ENCODE data around the gene LRRC38. TPM values are rescaled to one million over a fixed set of nuclear protein-coding genes. Genes with fewer than 3 reads are reported as not detected.

Gene LRRC38
- total RNA-seq, 2 donors from 2014 or later = not detected

- no peaks in the 10 kb centered on the region for H3K4me1 ChIP-seq (ENCODE audit: control insufficient read depth in 1 of 2, low read depth in 2 of 2)
- no peak overlapping the region for H3K27ac ChIP-seq
- no peaks in the 10 kb centered on the region for H3K36me3 ChIP-seq
- no peaks in the 10 kb centered on the region for H3K27me3 ChIP-seq (replicated peaks; ENCODE audit: insufficient read depth)
- ATAC-seq (ENCODE audit: insufficient number of reproducible peaks, low FRiP score, low read depth) = no peak
- H3K9me3 ChIP-seq = no peaks in the 10 kb centered on the region
- no peak for TF ChIP-seq CTCF (IDR thresholded peaks at IDR 0.05)
- H3K4me3 ChIP-seq = no peak overlapping the region
- DNase-seq (ENCODE audit: low spot score) = no peak
Measured at GRCh38 chr1:13498553-13498952, 15.2 kb downstream of the LRRC38 start.

GRCh38 chr1:13495186-13495585, 18.6 kb downstream of the LRRC38 start:
- H3K27ac ChIP-seq = no peak overlapping the region
- no peaks in the 10 kb centered on the region for H3K9me3 ChIP-seq
- TF ChIP-seq CTCF (IDR thresholded peaks at IDR 0.05) = no peak
- no peak for DNase-seq (ENCODE audit: low spot score)
- ATAC-seq (ENCODE audit: insufficient number of reproducible peaks, low FRiP score, low read depth) = no peak
- no peaks in the 10 kb centered on the region for H3K27me3 ChIP-seq (replicated peaks; ENCODE audit: insufficient read depth)
- no peak overlapping the region for H3K4me3 ChIP-seq
- H3K4me1 ChIP-seq (ENCODE audit: control insufficient read depth in 1 of 2, low read depth in 2 of 2) = no peaks in the 10 kb centered on the region
- H3K36me3 ChIP-seq = no peaks in the 10 kb centered on the region

- no peaks in the 10 kb centered on the region for H3K9me3 ChIP-seq
- no peak for DNase-seq (ENCODE audit: low spot score)
- no peaks in the 10 kb centered on the region for H3K4me1 ChIP-seq (ENCODE audit: control insufficient read depth in 1 of 2, low read depth in 2 of 2)
- no peaks in the 10 kb centered on the region for H3K36me3 ChIP-seq
- no peak overlapping the region for H3K4me3 ChIP-seq
- no peak for TF ChIP-seq CTCF (IDR thresholded peaks at IDR 0.05)
- no peak overlapping the region for H3K27ac ChIP-seq
- ATAC-seq (ENCODE audit: insufficient number of reproducible peaks, low FRiP score, low read depth) = no peak
- no peaks in the 10 kb centered on the region for H3K27me3 ChIP-seq (replicated peaks; ENCODE audit: insufficient read depth)
Measured at GRCh38 chr1:13494712-13495111, 19.1 kb downstream of the LRRC38 start.

GRCh38 chr1:13494025-13494424, 19.8 kb downstream of the LRRC38 start:
- Histone ChIP-seq H3K4me1 (ENCODE audit: control insufficient read depth in 1 of 2, low read depth in 2 of 2) (no peaks in the 10 kb centered on the region), H3K27ac (no peak overlapping the region), H3K36me3 (no peaks in the 10 kb centered on the region), H3K9me3 (no peaks in the 10 kb centered on the region), H3K27me3 (replicated peaks; ENCODE audit: insufficient read depth) (no peaks in the 10 kb centered on the region), H3K4me3 (no peak overlapping the region)
- DNase-seq (ENCODE audit: low spot score) (no peak), ATAC-seq (ENCODE audit: insufficient number of reproducible peaks, low FRiP score, low read depth) (no peak)
- no peak for TF ChIP-seq CTCF (IDR thresholded peaks at IDR 0.05)

- Histone ChIP-seq H3K9me3 (no peaks in the 10 kb centered on the region), H3K36me3 (no peaks in the 10 kb centered on the region), H3K4me3 (no peak overlapping the region), H3K27ac (no peak overlapping the region), H3K4me1 (ENCODE audit: control insufficient read depth in 1 of 2, low read depth in 2 of 2) (no peaks in the 10 kb centered on the region), H3K27me3 (replicated peaks; ENCODE audit: insufficient read depth) (no peaks in the 10 kb centered on the region)
- no peak for TF ChIP-seq CTCF (IDR thresholded peaks at IDR 0.05)
- ATAC-seq (ENCODE audit: insufficient number of reproducible peaks, low FRiP score, low read depth) (no peak), DNase-seq (ENCODE audit: low spot score) (no peak)
Measured at GRCh38 chr1:13492711-13493110, 21.1 kb downstream of the LRRC38 start.
